SKM-1 treated with dmso at 0.1 percent for 144 hours (cell line): Measurements from ENCODE around the gene ZNF618.

ENCODE experiments used
- DNase-seq: peaks from one replicate; lab custom pipeline; 2025; ENCODE audit not compliant: unreplicated experiment; lab: John Stamatoyannopoulos, UW

Gene ZNF618

DNA sequence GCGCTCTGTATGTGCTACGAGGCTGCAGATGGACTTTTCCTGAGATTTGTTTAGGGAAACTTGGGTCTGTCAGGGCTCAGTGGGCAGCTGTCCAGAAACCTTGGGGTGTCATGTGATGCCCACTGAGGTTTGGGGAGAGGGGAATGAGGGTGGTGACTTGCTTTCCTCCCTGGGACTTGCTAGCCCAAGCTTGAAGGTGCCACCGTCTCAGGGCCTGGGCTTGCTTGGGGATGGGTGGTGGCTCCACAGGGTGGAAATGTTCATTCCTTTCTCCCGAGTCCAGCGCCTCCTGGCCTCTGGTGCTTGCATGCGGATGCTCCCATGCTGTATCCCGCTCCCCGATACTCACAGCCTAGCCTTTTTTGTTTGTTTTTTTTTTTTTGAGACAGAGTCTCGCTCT lies 33.3 kb downstream of the ZNF618 start:
- no peak for DNase-seq

DNA sequence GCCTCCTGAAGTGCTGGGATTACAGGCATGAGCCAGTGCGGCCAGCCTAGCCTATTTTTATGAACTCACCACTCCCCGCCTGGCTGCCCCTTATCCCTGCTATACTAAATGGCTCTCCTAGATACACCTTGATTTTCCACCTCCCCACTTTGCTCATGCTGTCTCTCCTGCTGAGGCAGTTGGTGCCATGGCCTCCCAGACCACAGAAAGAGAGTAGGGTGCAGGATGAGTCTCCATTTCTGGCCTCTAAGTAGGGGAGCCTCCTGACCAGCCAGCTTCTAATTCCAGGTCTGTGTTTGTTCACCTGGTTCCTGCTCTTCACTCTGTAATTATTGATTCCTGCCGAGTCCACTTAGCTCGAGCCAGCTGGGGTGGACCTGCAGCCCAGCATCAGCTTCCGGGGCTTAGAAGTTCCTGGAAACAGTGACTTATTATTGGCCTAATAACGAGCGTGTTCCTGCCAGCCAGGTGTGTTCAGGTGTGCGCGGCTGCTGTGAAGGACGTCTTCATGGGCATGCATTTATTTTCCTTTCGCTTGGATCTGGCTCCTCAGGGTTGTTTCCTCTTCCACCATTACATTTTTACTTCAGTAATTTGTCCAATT lies 34.0 kb downstream of the ZNF618 start:
- no peak for DNase-seq

DNA sequence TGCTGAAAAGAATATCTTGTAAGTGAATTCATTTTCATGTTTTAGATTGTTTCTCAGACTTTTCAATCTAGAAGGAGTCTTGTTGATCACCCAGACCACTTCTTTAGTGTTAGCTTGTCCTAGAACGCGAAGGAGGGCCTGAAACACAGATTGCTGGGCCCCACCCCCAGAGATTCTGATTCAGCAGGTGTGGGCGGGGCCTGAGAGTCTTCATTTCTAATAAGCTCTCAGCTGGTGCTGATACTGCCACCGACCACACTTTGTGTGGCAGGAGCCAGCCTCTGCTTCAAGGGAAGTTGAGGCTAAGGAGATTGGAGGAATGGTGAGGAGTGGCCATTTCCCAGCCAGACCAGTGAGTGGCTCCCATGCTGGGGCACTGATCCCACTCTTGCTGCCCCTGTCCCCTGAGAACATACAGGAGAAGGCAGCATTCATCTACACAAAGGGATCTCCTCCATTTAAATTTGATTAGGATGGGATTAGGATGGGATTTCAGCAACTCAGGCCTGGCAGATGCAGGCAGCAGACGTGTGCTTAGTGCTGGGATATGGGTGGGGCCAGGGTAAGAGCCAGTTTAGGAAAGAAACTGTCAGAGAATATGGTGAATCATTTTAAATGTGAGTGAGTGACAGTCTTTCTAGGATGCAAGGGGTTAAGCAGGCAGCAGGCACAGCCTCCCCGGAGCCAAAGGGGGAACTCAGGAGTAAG lies 35.9 kb downstream of the ZNF618 start:
- DNase-seq: no peak

GRCh38 chr9:113912816-113913215 lies 36.7 kb downstream of the ZNF618 start:
- no peak for DNase-seq

- no peak for DNase-seq
Measured at GRCh38 chr9:113913426-113914195, 37.5 kb downstream of the ZNF618 start.

GRCh38 chr9:113914517-113914916 lies 38.4 kb downstream of the ZNF618 start:
- DNase-seq: no peak

GRCh38 chr9:113915817-113916434 lies 39.8 kb downstream of the ZNF618 start:
- no peak for DNase-seq

DNA sequence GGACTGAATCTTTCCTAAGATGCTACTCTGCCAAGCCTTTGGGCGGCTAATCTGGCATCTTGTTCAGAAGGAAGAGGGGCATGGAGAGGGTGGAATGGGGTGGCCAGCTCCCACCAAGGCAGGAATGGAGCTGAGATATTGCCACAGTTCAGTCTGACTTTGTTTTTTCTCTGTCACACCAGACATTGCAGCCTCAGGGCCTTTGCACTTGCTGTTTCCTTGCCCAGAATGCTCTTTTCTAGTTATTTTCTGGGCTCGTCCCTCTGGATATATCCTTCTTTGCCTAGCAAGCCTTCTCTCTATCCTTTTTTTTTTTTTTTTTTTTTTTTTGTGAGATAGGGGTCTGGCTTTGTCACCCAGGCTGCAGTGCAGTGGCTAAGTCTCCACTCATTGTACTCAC lies 40.8 kb downstream of the ZNF618 start:
- DNase-seq: no peak

- no peak for DNase-seq
Measured at GRCh38 chr9:113918697-113919350, 42.7 kb downstream of the ZNF618 start.

GRCh38 chr9:113919382-113919781 lies 43.3 kb downstream of the ZNF618 start:
- DNase-seq: no peak

GRCh38 chr9:113919871-113920270 lies 43.8 kb downstream of the ZNF618 start:
- no peak for DNase-seq

GRCh38 chr9:113920872-113921271 lies 44.8 kb downstream of the ZNF618 start:
- no peak for DNase-seq

DNA sequence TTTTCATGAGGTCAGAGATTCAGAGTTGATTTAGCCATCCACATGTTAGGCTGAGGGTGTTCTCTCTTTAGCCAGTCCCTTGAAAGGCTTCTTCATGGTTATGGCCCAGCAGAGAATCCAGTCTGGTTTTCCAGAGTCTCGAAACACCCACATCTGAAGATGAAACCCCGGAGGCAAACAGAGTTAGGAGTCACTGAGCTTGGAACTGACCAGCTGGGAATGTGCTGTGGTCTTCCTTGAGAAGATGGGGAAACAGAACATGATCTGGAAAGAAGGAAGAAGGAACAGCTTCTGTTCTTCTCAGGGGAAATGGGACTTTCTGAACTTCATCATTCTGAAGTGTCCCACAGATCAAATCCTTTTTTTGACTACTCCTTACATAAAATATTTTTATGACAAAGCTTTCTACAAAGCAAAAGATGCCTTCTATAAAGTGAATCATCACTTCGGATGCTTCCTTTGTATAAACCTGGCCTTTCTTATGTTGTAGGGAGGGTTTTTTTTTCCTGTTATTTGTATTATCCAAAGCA lies 45.4 kb downstream of the ZNF618 start:
- no peak for DNase-seq

GRCh38 chr9:113922160-113922559 lies 46.1 kb downstream of the ZNF618 start:
- no peak for DNase-seq

- DNase-seq: no peak
Measured at GRCh38 chr9:113926211-113926610, 50.1 kb downstream of the ZNF618 start.

- DNase-seq: no peak
Measured at GRCh38 chr9:113927277-113927676, 51.2 kb downstream of the ZNF618 start.

- DNase-seq: no peak
Measured at GRCh38 chr9:113928269-113928668, 52.2 kb downstream of the ZNF618 start.

- DNase-seq: no peak
Measured at GRCh38 chr9:113929634-113930389, 53.7 kb downstream of the ZNF618 start.

DNA sequence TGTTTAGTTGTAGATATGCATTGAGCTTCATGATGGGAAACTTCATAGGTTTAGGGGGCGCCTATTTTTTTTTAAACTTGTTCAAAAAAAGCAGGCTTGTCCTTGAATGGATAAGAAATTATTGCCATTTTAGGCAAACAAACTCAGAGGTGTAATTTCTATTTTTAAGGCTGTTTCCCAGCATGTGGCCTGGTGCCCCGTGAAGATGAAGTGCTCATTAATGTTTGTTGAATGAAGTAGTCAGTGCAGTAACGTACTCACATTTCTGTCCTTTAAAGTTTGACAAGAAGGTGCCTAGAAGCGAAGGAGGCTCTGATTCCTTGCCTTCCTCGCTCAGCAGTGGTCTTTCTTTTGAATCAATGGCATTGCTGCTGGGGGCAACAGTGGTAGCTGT lies 54.3 kb downstream of the ZNF618 start:
- DNase-seq: no peak

GRCh38 chr9:113931140-113931539 lies 55.0 kb downstream of the ZNF618 start:
- no peak for DNase-seq
